Thyroid gland (tissue), 4 donors: Measurements from ENCODE around the gene PITX3. TPM values are rescaled to one million over a fixed set of nuclear protein-coding genes. Genes with fewer than 3 reads are reported as not detected.

Source experiments
- DNase-seq, 2 donors: peaks; one replicate each; pipeline ENCODE4 v3.0.0-alpha.2; 2019
- H3K27ac ChIP-seq, 3 donors: fragments of 200-600 bp; sonication (generic); 1 replicate in 2 of 3; 2 replicates in 1 of 3; pipeline ENCODE4 v1.5.1; 2016 to 2019; ENCODE audit warnings: mild to moderate bottlenecking in 1 of 3, moderate library complexity in 1 of 3
- H3K27me3 ChIP-seq: fragments of 200-600 bp; sonication (generic); one replicate; pipeline ENCODE4 v1.5.1; 2019
- H3K36me3 ChIP-seq, 2 donors: fragments of 200-600 bp; sonication (generic); one replicate each; pipeline ENCODE4 v1.5.1; 2016 to 2019
- H3K4me1 ChIP-seq, 2 donors: fragments of 200-600 bp; sonication (generic); one replicate each; pipeline ENCODE4 v1.5.1; 2017 to 2019
- H3K4me3 ChIP-seq, 3 donors: fragments of 200-600 bp; sonication (generic); replicated peaks in 1 of 3; 1 replicate in 2 of 3; 2 replicates in 1 of 3; pipeline ENCODE4 v1.5.1; 2016; ENCODE audit warnings: mild to moderate bottlenecking in 1 of 3
- H3K9me3 ChIP-seq: fragments of 200-600 bp; sonication (generic); one replicate; pipeline ENCODE4 v1.5.1; 2017
- CTCF ChIP-seq, 6 experiments: fragments of 200-600 bp in 3 of 6; fragments of 450-650 bp in 3 of 6; sonication (generic) in 3 of 6; IDR thresholded peaks; one replicate each; pipeline ENCODE4 v1.5.1; 2016 to 2019; ENCODE audit warnings: antibody characterized with exemption in 6 of 6, mild to moderate bottlenecking in 2 of 6, inconsistent platforms in 1 of 6, moderate library complexity in 1 of 6
- POLR2A ChIP-seq, 2 donors: fragments of 450-650 bp; IDR thresholded peaks; one replicate each; pipeline ENCODE4 v1.6.1; 2017; ENCODE audit warnings: antibody characterized with exemption in 2 of 2, mild to moderate bottlenecking in 2 of 2, moderate library complexity in 1 of 2
- WGBS, 2 donors: methylation state at CpG; one replicate each; pipeline ENCODE4 v1.1.5; 2017; 5-methylcytosine and 5-hydroxymethylcytosine counted together
- intact Hi-C: fragments of 100-400 bp; cut with DNase I; formaldehyde crosslinking; loops from one replicate; pipeline ENCODE4 v1.15.1; 2023
- total RNA-seq, 4 donors: library from RNA; depleted of rRNA; stranded (reverse); fragments of >200 nt; gene quantifications; one replicate each; pipeline ENCODE4 v1.2.3, GENCODE V29; 2016

PITX3 gene
- total RNA-seq, 4 donors from 2014 or later, result 0.45 TPM; not detected in 3

GRCh38 chr10:102188298-102188940 is 52.9 kb downstream of the PITX3 start:
- no peaks in the 10 kb centered on the region for H3K9me3 ChIP-seq
- no peaks in the 10 kb centered on the region for H3K4me1 ChIP-seq
- H3K4me3 ChIP-seq, result no peak overlapping the region
- DNase-seq, result no peak
- TF ChIP-seq POLR2A (IDR thresholded peaks at IDR 0.05) (no peak), CTCF (IDR thresholded peaks at IDR 0.05) (no peak)
- no peaks in the 10 kb centered on the region for H3K27me3 ChIP-seq
- 46 to 83% methylated on average over 1 to 3 of the region's 3 CpGs for WGBS, 2 donors
- H3K27ac ChIP-seq, result no peak overlapping the region
- intact Hi-C loops, result no loop called here
- H3K36me3 ChIP-seq, result no peaks in the 10 kb centered on the region

DNA sequence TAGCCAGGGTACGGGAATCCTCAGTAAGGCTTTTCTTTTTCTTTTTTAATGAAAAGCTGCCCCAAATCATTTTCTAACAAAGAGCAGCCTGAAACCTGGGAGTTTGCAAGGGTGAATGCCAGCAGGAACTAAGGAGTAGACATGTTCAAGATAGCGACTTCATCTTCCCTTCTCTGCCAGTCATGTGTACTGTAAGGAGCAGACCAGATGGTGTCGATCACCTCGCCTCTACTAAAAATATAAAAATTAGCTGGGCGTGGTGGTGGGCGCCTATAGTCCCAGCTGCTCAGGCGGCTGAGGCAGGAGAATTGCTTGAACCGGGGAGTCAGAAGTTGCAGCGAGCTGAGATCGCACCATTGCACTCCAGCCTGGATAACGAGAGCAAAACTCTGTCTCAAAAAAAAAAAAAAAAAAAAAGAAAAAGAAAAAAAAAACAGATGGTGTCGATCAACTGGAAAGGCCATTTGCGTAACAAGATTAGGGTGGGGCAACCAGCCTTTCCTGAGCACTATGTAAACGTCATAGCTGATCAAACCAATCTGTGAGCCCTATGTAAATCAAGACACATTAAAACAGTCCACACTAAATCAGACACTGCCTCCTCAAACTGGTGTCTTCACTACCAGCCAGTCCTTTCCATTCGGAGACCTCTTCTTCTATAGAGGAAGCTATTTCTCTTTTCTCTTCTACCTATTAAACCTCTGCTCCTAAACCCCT is 55.3 kb downstream of the PITX3 start:
- H3K27ac ChIP-seq, result no peak overlapping the region

DNA sequence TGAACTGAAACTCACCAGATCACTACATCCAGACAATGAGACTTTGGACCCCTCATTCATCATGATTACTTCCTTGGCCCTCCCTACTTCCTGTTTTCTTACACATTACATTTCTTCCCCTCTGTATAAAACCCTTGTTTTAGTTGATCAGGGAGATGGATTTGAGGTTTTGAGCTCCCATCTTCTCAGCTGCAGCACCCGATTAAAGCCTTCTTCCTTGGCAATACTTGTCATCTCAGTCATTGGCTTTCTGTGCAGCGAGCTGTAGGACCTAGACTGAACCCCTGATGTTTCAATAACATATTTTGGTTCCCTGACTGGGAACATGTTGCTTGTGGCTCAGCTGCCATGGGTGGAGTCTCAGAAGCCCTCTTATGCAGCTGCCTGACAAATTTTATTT is 56.0 kb downstream of the PITX3 start:
- DNase-seq, result no peak
- no peaks in the 10 kb centered on the region for H3K4me1 ChIP-seq
- TF ChIP-seq CTCF (IDR thresholded peaks at IDR 0.05) (no peak), POLR2A (IDR thresholded peaks at IDR 0.05) (no peak)
- H3K27me3 ChIP-seq, result no peaks in the 10 kb centered on the region
- H3K36me3 ChIP-seq, result no peaks in the 10 kb centered on the region
- 72 to 80% methylated on average over 2 of the region's 2 CpGs for WGBS, 2 donors
- no peak overlapping the region for H3K4me3 ChIP-seq
- no peak overlapping the region for H3K27ac ChIP-seq
- intact Hi-C loops, result no loop called here
- no peaks in the 10 kb centered on the region for H3K9me3 ChIP-seq

More for the DNA sequence above, 55.3 kb downstream of the PITX3 start:
- H3K9me3 ChIP-seq, result no peaks in the 10 kb centered on the region
- WGBS, 2 donors, result 74 to 76% methylated on average over 15 of the region's 15 CpGs
- no peak overlapping the region for H3K4me3 ChIP-seq
- no peaks in the 10 kb centered on the region for H3K27me3 ChIP-seq
- intact Hi-C loops, result no loop called here
- H3K36me3 ChIP-seq, result no peaks in the 10 kb centered on the region
- TF ChIP-seq POLR2A (IDR thresholded peaks at IDR 0.05) (no peak), CTCF (IDR thresholded peaks at IDR 0.05) (no peak)
- DNase-seq, result no peak
- H3K4me1 ChIP-seq, result no peaks in the 10 kb centered on the region

DNA sequence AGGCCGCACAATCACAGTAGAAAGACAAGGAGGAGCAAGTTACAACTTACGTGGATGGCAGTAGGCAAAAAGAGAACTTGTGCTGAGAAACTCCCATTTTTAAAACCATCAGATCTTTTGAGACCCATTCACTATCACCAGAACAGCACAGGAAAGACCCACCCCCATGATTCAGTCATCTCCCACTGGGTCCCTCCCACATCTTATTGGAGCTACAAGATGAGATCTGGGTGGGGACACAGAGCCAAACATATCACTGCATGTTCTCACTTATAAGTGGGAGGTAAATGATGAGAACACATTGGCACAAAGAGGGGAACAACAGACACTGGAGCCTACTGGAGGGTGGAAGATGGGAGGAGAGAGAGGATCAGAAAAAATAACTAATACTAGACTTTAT is 56.7 kb downstream of the PITX3 start:
- Histone ChIP-seq H3K27me3 (no peaks in the 10 kb centered on the region), H3K4me3 (no peak overlapping the region), H3K9me3 (no peaks in the 10 kb centered on the region), H3K4me1 (no peaks in the 10 kb centered on the region), H3K27ac (no peak overlapping the region), H3K36me3 (no peaks in the 10 kb centered on the region)
- no peak for DNase-seq
- TF ChIP-seq CTCF (IDR thresholded peaks at IDR 0.05) (no peak), POLR2A (IDR thresholded peaks at IDR 0.05) (no peak)
- WGBS, 2 donors, result 88 to 94% methylated on average over 2 of the region's 2 CpGs
- intact Hi-C loops, result no loop called here

Other genes starting within 250 kb of the PITX3 start
- gene ARMH3, start 185.3 kb downstream of the PITX3 start, total RNA-seq, result 10 to 100 TPM; 14.2 to 21.2 (median 18.3) TPM
- gene HPS6, start 176.2 kb downstream of the PITX3 start, total RNA-seq, result 10 to 100 TPM; 18.7 to 28.5 (median 23.8) TPM
- gene LDB1, start 121.1 kb downstream of the PITX3 start, total RNA-seq, result 10 to 100 TPM; 49.8 to 67.3 (median 54.8) TPM
- gene PPRC1, start 108.5 kb downstream of the PITX3 start, total RNA-seq, result 10 to 100 TPM; 11.7 to 27.5 (median 16.6) TPM
- gene NOLC1, start 89.1 kb downstream of the PITX3 start, total RNA-seq, result 10 to 100 TPM; 52.7 to 80.8 (median 65.1) TPM
- not detected for gene ELOVL3, start 15.2 kb downstream of the PITX3 start, total RNA-seq
- gene GBF1, start 4.0 kb upstream of the PITX3 start, total RNA-seq, result 10 to 100 TPM; 34.0 to 68.3 (median 53.5) TPM
- 10 to 100 TPM; 12.3 to 26.0 (median 15.3) TPM for gene NFKB2, start 154.2 kb upstream of the PITX3 start, total RNA-seq
- gene PSD, start 177.3 kb upstream of the PITX3 start, total RNA-seq, result 1 to 10 TPM in 1 of 4 donors, under 1 TPM in 3; 0.24 to 1.1 (median 0.49) TPM
- gene FBXL15, start 179.3 kb upstream of the PITX3 start, total RNA-seq, result 10 to 100 TPM; 13.4 to 34.0 (median 27.2) TPM
- 10 to 100 TPM; 56.2 to 73.9 (median 62.0) TPM for gene CUEDC2, start 191.1 kb upstream of the PITX3 start, total RNA-seq
- 1 to 10 TPM; 1.1 to 2.9 (median 1.8) TPM for gene C10orf95, start 210.0 kb upstream of the PITX3 start, total RNA-seq